HepG2 (cell line): Measurements from ENCODE around the gene CAPN10. TPM values are rescaled to one million over a fixed set of nuclear protein-coding genes. Genes with fewer than 3 reads are reported as not detected.

Source experiments
- ADNP ChIP-seq: sonication (generic); formaldehyde crosslinking; IDR thresholded peaks from 2 replicates; pipeline ENCODE4 v1.4.0; 2020; ENCODE audit warnings: missing genetic modification reagents
- ARNT ChIP-seq: fragments of 450-650 bp; IDR thresholded peaks from 2 replicates; pipeline ENCODE4 v1.6.1; 2017
- HOMEZ ChIP-seq: IDR thresholded peaks from 2 replicates; pipeline ENCODE4 v1.6.1; 2016; ENCODE audit warnings: low read depth
- MBNL3 ChIP-seq: fragments of 250-450 bp; sonication (Bioruptor Pico); conservative IDR thresholded peaks from 2 replicates; pipeline ENCODE4 v1.8.0; 2022; ENCODE audit warnings: mild to moderate bottlenecking, inconsistent platforms
- MED13 ChIP-seq: sonication (generic); formaldehyde crosslinking; IDR thresholded peaks from 2 replicates; pipeline ENCODE4 v1.5.0; 2020; ENCODE audit warnings: missing genetic modification reagents
- PBX2 ChIP-seq: IDR thresholded peaks from 2 replicates; pipeline ENCODE4 v1.6.1; 2016; ENCODE audit warnings: control low read depth
- RORA ChIP-seq: sonication (generic); formaldehyde crosslinking; IDR thresholded peaks from 2 replicates; pipeline ENCODE4 v1.5.0; 2020; ENCODE audit warnings: mild to moderate bottlenecking, missing genetic modification reagents, moderate library complexity
- SAFB2 ChIP-seq: sonication (generic); formaldehyde crosslinking; IDR thresholded peaks from 2 replicates; pipeline ENCODE4 v1.5.1; 2020; ENCODE audit warnings: missing genetic modification reagents, low read depth, mild to moderate bottlenecking, borderline replicate concordance
- ZBTB10 ChIP-seq: sonication (generic); formaldehyde crosslinking; IDR thresholded peaks from 2 replicates; pipeline ENCODE4 v1.4.0; 2020; ENCODE audit warnings: missing genetic modification reagents, borderline replicate concordance
- ZBTB40 ChIP-seq, 2 experiments: fragments of 450-650 bp in 1 of 2; sonication (generic) in 1 of 2; formaldehyde crosslinking in 1 of 2; IDR thresholded peaks; 2 replicates each; pipeline versions ENCODE4 v1.6.1 to v1.8.0; 2016 to 2022; ENCODE audit warnings: antibody characterized with exemption in 1 of 2, mild to moderate bottlenecking in 1 of 2, missing genetic modification reagents in 1 of 2
- ZNF160 ChIP-seq: sonication (generic); formaldehyde crosslinking; IDR thresholded peaks from 2 replicates; pipeline ENCODE4 v1.8.0; 2022; ENCODE audit warnings: mild to moderate bottlenecking, inconsistent platforms, missing genetic modification reagents
- ZNF205 ChIP-seq: IDR thresholded peaks from 2 replicates; pipeline ENCODE4 v1.6.1; 2018; ENCODE audit warnings: missing biosample characterization, missing genetic modification reagents
- ZNF235 ChIP-seq: sonication (generic); formaldehyde crosslinking; IDR thresholded peaks from 2 replicates; pipeline ENCODE4 v1.8.1; 2023; ENCODE audit warnings: mild to moderate bottlenecking, missing genetic modification reagents, borderline replicate concordance
- ZNF75D ChIP-seq: sonication (generic); formaldehyde crosslinking; IDR thresholded peaks from 2 replicates; pipeline ENCODE4 v1.8.1; 2023; ENCODE audit warnings: missing genetic modification reagents, mild to moderate bottlenecking, borderline replicate concordance
- polyA plus RNA-seq, 8 experiments: library from polyadenylated mRNA; depleted of rRNA in 3 of 8; stranded (reverse) in 7 of 8; unstranded in 1 of 8; fragments of >200 nt; fragmentation: Illumina TruSeq in 4 of 8; extraction: Trizol in 4 of 8; gene quantifications; 2 replicates each; pipeline versions ENCODE4 v1.2.1 to v1.2.3, GENCODE V29; 2011 to 2016; ENCODE audit warnings: low read depth in 4 of 8, missing spikeins in 1 of 8, mixed read lengths in 1 of 8; ENCODE audit not compliant: insufficient read depth in 1 of 8
- total RNA-seq, 5 experiments: library from RNA; depleted of rRNA; stranded (reverse); fragments of >200 nt; fragmentation: Illumina TruSeq; extraction: Trizol; gene quantifications; 2 replicates each; pipeline ENCODE4 v1.2.3, GENCODE V29; 2016; ENCODE audit warnings: low read depth in 1 of 5

CAPN10 gene
- total and polyA plus RNA-seq, 2 of the 13 experiments (the other 11 are each of a cell fraction or from before 2014, with no cell fraction given), result 27.6 to 32.4 TPM

- TF ChIP-seq HOMEZ (CRISPR knock-in tag) (peak; percentile 53), ZNF75D (no peak), RORA (CRISPR knock-in tag) (no peak), PBX2 (CRISPR knock-in tag) (no peak), ARNT (no peak), ZNF235 (CRISPR knock-in tag) (peak; percentile 96; the same call in 1 of the 2 replicates), MED13 (no peak), ZBTB40 (IDR thresholded peaks at IDR 0.05) (no peak), ZBTB40 (CRISPR knock-in tag; IDR thresholded peaks at IDR 0.05) (peak; percentile 58), SAFB2 (peak; percentile 50; the same call in 1 of the 2 replicates), ZNF160 (0 out of 2 replicates have a peak, but pooled peaks have one; percentile 6), ZBTB10 (CRISPR knock-in tag) (peak; percentile 87; the same call in 1 of the 2 replicates), MBNL3 (CRISPR knock-in tag) (no peak), ZNF205 (peak; percentile 88), ADNP (no peak)
These were observed 40.2 kb downstream of the CAPN10 start (continued) for GRCh38 chr2:240626531-240627300.
